GM12878 (cell line): ENCODE results near the gene HNRNPF. TPM values are rescaled to one million over a fixed set of nuclear protein-coding genes. Genes with fewer than 3 reads are reported as not detected.

ENCODE experiments used
- CUX1 ChIP-seq: IDR thresholded peaks from 2 replicates; pipeline ENCODE4 v1.6.1; 2012; ENCODE audit warnings: improper control_type of control experiment, low read depth, low read length; ENCODE audit not compliant: insufficient replicate concordance
- E2F4 ChIP-seq: IDR thresholded peaks from 2 replicates; pipeline ENCODE4 v1.6.1; 2012; ENCODE audit warnings: low read depth, low read length, improper control_type of control experiment
- NR2F1 ChIP-seq: fragments of 450-650 bp; conservative IDR thresholded peaks from 2 replicates; pipeline ENCODE4 v1.6.1; 2017; ENCODE audit warnings: mild to moderate bottlenecking
- SMC3 ChIP-seq: IDR thresholded peaks from 2 replicates; pipeline ENCODE4 v1.6.1; 2011; ENCODE audit warnings: low read length, improper control_type of control experiment, borderline replicate concordance
- SREBF1 ChIP-seq: IDR thresholded peaks from 2 replicates; pipeline ENCODE4 v1.6.1; 2012; ENCODE audit warnings: mild to moderate bottlenecking, low read length
- TCF12 ChIP-seq: IDR thresholded peaks from 2 replicates; pipeline ENCODE4 v1.6.1; 2011; ENCODE audit warnings: low read depth, mild to moderate bottlenecking, low read length
- polyA plus RNA-seq, 11 experiments: library from polyadenylated mRNA; depleted of rRNA in 4 of 11; unstranded in 6 of 11; stranded (reverse) in 5 of 11; fragments of >200 nt; fragmentation: Nextera tagmentation in 4 of 11; fragmentation: Illumina TruSeq in 1 of 11; extraction: Ambion mirVana in 4 of 11; extraction: Trizol in 1 of 11; gene quantifications; 1 replicate in 1 of 11; 2 replicates in 10 of 11; pipeline versions ENCODE4 v1.2.1 to v1.2.3, GENCODE V29; 2011 to 2016; ENCODE audit warnings: inconsistent platforms in 2 of 11, missing spikeins in 2 of 11, low read depth in 1 of 11
- total RNA-seq, 4 experiments: library from RNA; depleted of rRNA in 3 of 4; stranded (reverse); fragments of >200 nt in 3 of 4; fragmentation: Illumina TruSeq in 1 of 4; extraction: Trizol in 1 of 4; gene quantifications; 2 replicates each; pipeline versions ENCODE4 v1.2.1 to v1.2.3, GENCODE V29; 2013 to 2021

Gene HNRNPF
- total and polyA plus RNA-seq, 10 of the 15 experiments (the other 5 are each of a cell fraction or from before 2014, with no cell fraction given): 156 to 373 (median 293) TPM

GRCh38 chr10:43421201-43421507 lies 12.2 kb upstream of the HNRNPF start (continued):
- TF ChIP-seq CUX1 (no peak), SMC3 (no peak), SREBF1 (no peak), NR2F1 (0 out of 2 replicates have a peak, but pooled peaks have one; percentile 1), TCF12 (no peak), E2F4 (no peak)
- TF ChIP-seq, all 136 proteins: peak for 4
